Smooth muscle cell (in vitro differentiated cells): ENCODE results near the gene TRMT10B. TPM values are rescaled to one million over a fixed set of nuclear protein-coding genes. Genes with fewer than 3 reads are reported as not detected.
A peak's percentile ranks its signal among the peaks of the same experiment; 100 is the strongest.

Experiments used
- DNase-seq: peaks from one replicate; lab custom pipeline; 2025; ENCODE audit not compliant: unreplicated experiment; lab: John Stamatoyannopoulos, UW
- H2AFZ ChIP-seq: fragments of 200-600 bp; sonication (generic); 2 replicates; pipeline ENCODE4 v1.6.0; 2016; ENCODE audit warnings: antibody characterized with exemption, low read depth, mild to moderate bottlenecking
- H3F3A ChIP-seq: fragments of 200-600 bp; sonication (generic); 2 replicates; pipeline ENCODE4 v1.6.0; 2017; ENCODE audit warnings: antibody characterized with exemption, low read depth
- H3K27ac ChIP-seq: fragments of 200-600 bp; sonication (generic); 2 replicates; pipeline ENCODE4 v1.5.1; 2016; ENCODE audit warnings: low read depth, mild to moderate bottlenecking
- H3K27me3 ChIP-seq: fragments of 200-600 bp; sonication (generic); 2 replicates; pipeline ENCODE4 v1.6.1; 2016; ENCODE audit warnings: low read depth, mild to moderate bottlenecking
- H3K36me3 ChIP-seq: fragments of 200-600 bp; sonication (generic); 2 replicates; pipeline ENCODE4 v1.5.1; 2016; ENCODE audit warnings: low read depth
- H3K4me1 ChIP-seq: fragments of 200-600 bp; sonication (generic); 2 replicates; pipeline ENCODE4 v1.5.1; 2016; ENCODE audit warnings: low read depth
- H3K4me2 ChIP-seq: fragments of 200-600 bp; sonication (generic); 2 replicates; pipeline ENCODE4 v1.6.0; 2016; ENCODE audit warnings: mild to moderate bottlenecking
- H3K4me3 ChIP-seq: fragments of 200-600 bp; sonication (generic); 2 replicates; pipeline ENCODE4 v1.5.1; 2016; ENCODE audit warnings: mild to moderate bottlenecking
- H3K79me2 ChIP-seq: fragments of 200-600 bp; sonication (generic); 2 replicates; pipeline ENCODE4 v1.6.0; 2016; ENCODE audit warnings: low read depth, mild to moderate bottlenecking
- H3K9ac ChIP-seq: fragments of 200-600 bp; sonication (generic); 2 replicates; pipeline ENCODE4 v1.6.0; 2016; ENCODE audit warnings: low read depth
- H3K9me3 ChIP-seq: fragments of 200-600 bp; sonication (generic); replicated peaks from 2 replicates; pipeline ENCODE4 v1.5.1; 2016; ENCODE audit warnings: low read depth
- H4K20me1 ChIP-seq: fragments of 200-600 bp; sonication (generic); 2 replicates; pipeline ENCODE4 v1.6.0; 2016; ENCODE audit warnings: low read depth
- CTCF ChIP-seq: fragments of 200-600 bp; sonication (generic); IDR thresholded peaks from 2 replicates; pipeline ENCODE4 v1.5.1; 2017; ENCODE audit warnings: borderline replicate concordance, mild to moderate bottlenecking, antibody characterized with exemption; ENCODE audit not compliant: insufficient read depth, poor library complexity, severe bottlenecking
- WGBS: methylation state at CpG from one replicate; pipeline ENCODE4 v1.1.7; 2016; ENCODE audit warnings: low lambda C conversion rate; 5-methylcytosine and 5-hydroxymethylcytosine counted together
- polyA plus RNA-seq: library from polyadenylated mRNA; unstranded; fragments of >200 nt; fragmentation: Nextera tagmentation; extraction: Ambion mirVana; gene quantifications from 2 replicates; pipeline ENCODE4 v1.2.1, GENCODE V29; 2016
- total RNA-seq: library from RNA; depleted of rRNA; stranded (reverse); fragments of >200 nt; gene quantifications from 2 replicates; pipeline ENCODE4 v1.2.3, GENCODE V29; 2014

The TRMT10B gene
- total and polyA plus RNA-seq, 2 experiments from 2014 or later = 2.7 to 6.4 TPM

- no peaks in the 10 kb centered on the region for H3K79me2 ChIP-seq
- peaks cover 8% of the 10 kb centered on the region for H3K36me3 ChIP-seq
- 100% methylated on average over 1 of the region's 1 CpG for WGBS
- no peak overlapping the region for H2AFZ ChIP-seq
- H3K9ac ChIP-seq = peak overlapping the region; percentile 15
- no peak for TF ChIP-seq CTCF
- no peaks in the 10 kb centered on the region for H3K4me1 ChIP-seq
- H3K27me3 ChIP-seq = no peaks in the 10 kb centered on the region
- no peaks in the 10 kb centered on the region for H4K20me1 ChIP-seq
- H3K4me2 ChIP-seq = no peak overlapping the region
- H3K27ac ChIP-seq = peak overlapping the region; percentile 72
- peaks cover 4% of the 10 kb centered on the region for H3F3A ChIP-seq
- DNase-seq = no peak
- no peaks in the 10 kb centered on the region for H3K9me3 ChIP-seq
- no peak overlapping the region for H3K4me3 ChIP-seq
These were observed 21.8 kb downstream of the TRMT10B start for GRCh38 chr9:37775216-37775919.

- Histone ChIP-seq H3K9me3 (no peaks in the 10 kb centered on the region), H3F3A (peaks cover 4% of the 10 kb centered on the region), H4K20me1 (no peaks in the 10 kb centered on the region), H3K4me1 (no peaks in the 10 kb centered on the region), H2AFZ (no peak overlapping the region), H3K79me2 (no peaks in the 10 kb centered on the region), H3K27ac (peak overlapping the region; percentile 72), H3K4me3 (no peak overlapping the region), H3K27me3 (no peaks in the 10 kb centered on the region), H3K9ac (no peak overlapping the region), H3K4me2 (no peak overlapping the region), H3K36me3 (peaks cover 12% of the 10 kb centered on the region)
- WGBS = 62% methylated on average over 5 of the region's 5 CpGs
- no peak for DNase-seq
- no peak for TF ChIP-seq CTCF
These were observed 22.7 kb downstream of the TRMT10B start for GRCh38 chr9:37776328-37776727.

DNA sequence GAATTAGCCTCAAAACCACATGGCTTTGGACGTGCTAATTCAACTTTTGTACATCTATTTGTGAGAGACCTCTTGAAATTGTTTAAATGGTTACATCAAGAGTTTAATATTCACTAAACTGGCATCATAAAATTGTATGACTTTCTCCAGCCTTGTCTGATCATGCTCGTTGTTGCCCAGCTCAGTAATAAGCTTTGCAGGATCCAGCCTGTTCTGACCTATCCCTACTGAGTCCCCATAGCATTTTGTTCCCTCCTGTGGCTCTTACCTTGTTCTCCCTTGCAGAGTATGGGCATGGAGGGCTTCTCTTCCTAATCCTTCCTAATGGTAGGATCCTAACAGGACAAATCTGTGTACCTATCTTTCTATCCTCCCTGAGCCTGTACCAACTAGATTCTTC, 24.9 kb downstream of the TRMT10B start:
- Histone ChIP-seq H3K36me3 (peaks cover 14% of the 10 kb centered on the region), H3K27ac (no peak overlapping the region)

More for the DNA sequence above, 24.9 kb downstream of the TRMT10B start:
- no peak for TF ChIP-seq CTCF
- WGBS = 85% methylated on average over 2 of the region's 2 CpGs
- H3F3A ChIP-seq = peaks cover 4% of the 10 kb centered on the region
- peaks cover 2% of the 10 kb centered on the region for H4K20me1 ChIP-seq
- H3K4me1 ChIP-seq = no peaks in the 10 kb centered on the region
- H3K27me3 ChIP-seq = no peaks in the 10 kb centered on the region
- no peak overlapping the region for H2AFZ ChIP-seq
- no peak overlapping the region for H3K4me2 ChIP-seq
- H3K79me2 ChIP-seq = peaks cover 9% of the 10 kb centered on the region
- H3K9ac ChIP-seq = no peak overlapping the region
- H3K4me3 ChIP-seq = no peak overlapping the region
- H3K9me3 ChIP-seq = no peaks in the 10 kb centered on the region
- no peak for DNase-seq
